ENCODE data around the gene DUS3L.

GRCh38 chr19:5751709-5752108, 39.3 kb downstream of the DUS3L start:
- TF ChIP-seq EZH2 (IDR thresholded peaks at IDR 0.05; ENCODE audit: borderline replicate concordance, insufficient read depth, low read depth, low read length, poor library complexity, severe bottlenecking) (no peak), CTCF (IDR thresholded peaks at IDR 0.05) (no peak)
